GM04504 (cell line): ENCODE results near the gene WDFY2.
"Not testable (repeated sequence)": the region's sequence is repeated elsewhere in the genome, so short reads cannot be mapped to it uniquely, and the experiment has no call there.

Experiments used
- DNase-seq: peaks from one replicate; pipeline ENCODE4 v3.0.0-alpha.2; 2012; ENCODE audit warnings: low read depth

WDFY2 gene

GRCh38 chr13:51632591-51633362 is 48.5 kb downstream of the WDFY2 start:
- DNase-seq = no peak

- no peak for DNase-seq
Measured at GRCh38 chr13:51635137-51635878, 51.0 kb downstream of the WDFY2 start.

GRCh38 chr13:51636349-51636890 is 52.2 kb downstream of the WDFY2 start:
- DNase-seq = no peak

- no peak for DNase-seq
Measured at GRCh38 chr13:51637852-51638215, 53.6 kb downstream of the WDFY2 start.

GRCh38 chr13:51638216-51638871 is 54.1 kb downstream of the WDFY2 start:
- DNase-seq = no peak

- no peak for DNase-seq
Measured at GRCh38 chr13:51639171-51639570, 54.9 kb downstream of the WDFY2 start.

- DNase-seq = not testable (repeated sequence)
Measured at GRCh38 chr13:51640696-51641095, 56.4 kb downstream of the WDFY2 start.

GRCh38 chr13:51643105-51643881 is 59.0 kb downstream of the WDFY2 start:
- peak; percentile 85 for DNase-seq

GRCh38 chr13:51643882-51644281 is 59.6 kb downstream of the WDFY2 start:
- peak; percentile 66 for DNase-seq

- DNase-seq = no peak
Measured at GRCh38 chr13:51644654-51645053, 60.4 kb downstream of the WDFY2 start.

GRCh38 chr13:51645154-51645650 is 60.9 kb downstream of the WDFY2 start:
- DNase-seq = peak; percentile 51

GRCh38 chr13:51645761-51646670 is 61.8 kb downstream of the WDFY2 start:
- no peak for DNase-seq

- no peak for DNase-seq
Measured at GRCh38 chr13:51647067-51647466, 62.8 kb downstream of the WDFY2 start.

- DNase-seq = not testable (repeated sequence)
Measured at GRCh38 chr13:51652193-51652592, 67.9 kb downstream of the WDFY2 start.

- DNase-seq = no peak
Measured at GRCh38 chr13:51659276-51660127, 75.2 kb downstream of the WDFY2 start.

GRCh38 chr13:51660813-51661212 is 76.6 kb downstream of the WDFY2 start:
- no peak for DNase-seq

GRCh38 chr13:51663973-51664957 is 80.0 kb downstream of the WDFY2 start:
- no peak for DNase-seq

- DNase-seq = no peak
Measured at GRCh38 chr13:51665456-51665855, 81.2 kb downstream of the WDFY2 start.
